Activated CD8-positive, alpha-beta memory T cell treated with anti-CD3 and anti-CD28 coated beads, Interleukin-2, amount 50 U/mL, for 1 hour (primary cell): ENCODE results near the gene TRAPPC14.

Experiments used
- DNase-seq: peaks from one replicate; pipeline ENCODE4 v3.0.0-alpha.2; 2020; ENCODE audit errors: extremely low read depth

TRAPPC14 gene

DNA sequence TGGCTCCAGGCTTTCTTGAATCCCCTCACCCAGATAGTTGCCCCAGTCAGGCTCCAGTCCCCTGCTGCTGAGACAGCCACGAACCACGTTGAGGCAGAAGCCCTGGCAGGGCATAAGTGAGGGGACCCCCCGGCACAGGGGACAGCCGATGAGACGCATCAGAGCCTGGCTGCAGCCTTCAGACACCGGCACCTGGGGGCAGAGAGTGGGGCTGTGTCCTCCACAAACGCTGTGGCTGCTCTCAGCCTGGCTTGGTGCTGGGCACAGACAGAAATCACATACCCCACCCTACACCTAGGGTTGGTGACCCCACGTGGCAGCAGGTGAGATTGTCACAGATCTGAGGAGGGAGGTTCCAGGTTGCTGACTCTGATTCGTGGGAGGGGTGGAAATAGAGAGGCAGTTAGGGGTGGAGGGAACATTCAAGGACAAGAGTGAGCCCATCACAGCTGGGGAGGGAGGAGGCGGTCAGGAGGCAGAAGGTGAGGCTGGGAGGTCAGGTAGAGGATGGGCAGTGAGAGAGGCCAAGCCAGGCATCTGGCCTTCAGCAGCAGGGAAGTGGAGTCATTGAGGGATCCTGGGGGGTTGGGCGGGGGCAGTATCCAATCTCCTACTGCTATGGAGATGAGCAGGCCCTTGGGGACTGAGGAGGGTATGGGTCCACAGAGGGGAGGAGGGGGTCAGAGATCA lies 15.4 kb upstream of the TRAPPC14 start:
- DNase-seq = no peak

DNA sequence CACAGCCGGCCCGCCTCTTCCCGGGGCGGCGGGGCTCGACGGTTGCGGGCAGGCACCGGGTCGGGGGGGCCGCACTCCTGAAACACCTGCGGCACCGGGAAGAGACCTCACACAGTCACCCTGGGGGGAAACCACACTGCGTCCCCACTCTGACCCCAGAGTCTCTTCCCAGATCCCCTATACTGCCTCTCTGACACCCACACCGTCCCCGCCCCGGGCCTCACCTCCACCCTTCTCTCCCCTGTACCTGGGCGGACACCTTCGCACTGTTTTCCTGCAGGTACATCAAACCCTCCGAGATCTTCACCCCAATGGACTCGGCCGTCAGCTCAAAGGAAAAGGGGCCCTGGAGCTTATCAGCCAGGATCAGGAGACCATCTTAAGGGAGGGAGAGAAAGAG lies 13.3 kb upstream of the TRAPPC14 start:
- no peak for DNase-seq

DNA sequence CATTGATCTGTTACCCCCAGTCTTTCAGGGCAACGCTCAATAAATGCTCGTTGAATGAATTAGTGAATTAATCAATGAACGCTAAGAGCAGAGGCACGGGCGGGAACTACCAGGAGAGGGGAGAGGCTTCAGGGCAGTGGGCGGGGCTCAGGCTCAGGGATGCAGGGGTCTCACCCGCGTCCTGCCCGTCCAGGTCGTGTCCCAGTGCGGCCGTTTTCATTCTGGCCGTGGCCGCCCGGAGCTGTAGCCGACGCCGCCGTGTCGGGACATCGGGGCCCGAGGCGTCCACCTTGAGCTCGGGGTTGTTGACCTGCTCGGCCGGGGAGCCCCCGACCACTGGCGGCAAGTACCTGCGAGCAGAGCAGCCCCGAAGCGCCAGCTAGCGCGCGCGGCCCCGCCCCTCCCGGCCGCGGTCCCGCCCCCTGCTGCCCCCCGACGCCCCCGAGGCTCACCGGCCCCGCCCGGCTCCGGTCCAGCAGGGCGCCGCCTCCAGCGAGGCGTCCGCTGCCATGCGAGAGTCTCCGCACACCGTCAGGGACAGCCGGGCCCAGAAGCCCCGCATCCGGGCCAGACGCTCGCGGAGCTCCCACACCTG lies 12.7 kb upstream of the TRAPPC14 start:
- no peak for DNase-seq

DNA sequence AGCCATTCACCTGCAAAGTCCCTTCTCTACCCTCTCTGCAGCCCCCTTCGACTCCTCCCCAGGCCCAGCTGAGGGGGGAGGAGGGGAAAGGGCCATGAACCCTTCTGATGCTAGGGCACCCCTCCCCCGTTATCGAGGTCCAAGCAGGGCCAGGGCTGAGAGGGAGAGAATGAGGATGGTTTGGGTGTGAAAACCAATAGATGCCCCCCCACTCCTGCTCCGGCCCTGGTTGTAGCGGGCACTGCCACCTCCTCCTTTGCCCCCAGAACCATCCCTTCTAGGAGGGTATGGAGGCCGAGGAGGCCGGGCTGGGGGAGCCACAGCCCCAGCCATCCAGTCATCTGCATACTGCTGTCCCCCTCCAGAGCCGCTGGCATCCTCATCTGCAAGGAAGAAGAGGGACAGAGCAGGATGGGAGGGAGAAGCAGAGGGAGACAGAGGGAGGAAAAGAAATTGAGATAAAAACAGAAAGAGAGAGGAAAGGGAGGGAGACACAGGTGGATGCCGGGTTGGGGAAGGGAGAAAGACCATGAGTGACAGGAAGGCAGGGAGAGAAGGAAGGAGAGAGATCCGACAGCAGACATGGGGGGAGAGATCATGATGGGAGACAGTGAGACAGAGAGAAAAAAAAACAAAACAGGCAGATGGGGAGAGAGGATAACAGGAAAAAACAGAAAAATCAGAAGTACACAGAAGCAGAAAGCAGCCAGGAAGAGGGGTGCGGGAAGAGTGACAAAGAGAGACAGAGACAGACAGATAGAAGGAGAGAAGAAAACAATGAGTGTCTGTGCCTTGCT lies 11.8 kb upstream of the TRAPPC14 start:
- DNase-seq = no peak

DNA sequence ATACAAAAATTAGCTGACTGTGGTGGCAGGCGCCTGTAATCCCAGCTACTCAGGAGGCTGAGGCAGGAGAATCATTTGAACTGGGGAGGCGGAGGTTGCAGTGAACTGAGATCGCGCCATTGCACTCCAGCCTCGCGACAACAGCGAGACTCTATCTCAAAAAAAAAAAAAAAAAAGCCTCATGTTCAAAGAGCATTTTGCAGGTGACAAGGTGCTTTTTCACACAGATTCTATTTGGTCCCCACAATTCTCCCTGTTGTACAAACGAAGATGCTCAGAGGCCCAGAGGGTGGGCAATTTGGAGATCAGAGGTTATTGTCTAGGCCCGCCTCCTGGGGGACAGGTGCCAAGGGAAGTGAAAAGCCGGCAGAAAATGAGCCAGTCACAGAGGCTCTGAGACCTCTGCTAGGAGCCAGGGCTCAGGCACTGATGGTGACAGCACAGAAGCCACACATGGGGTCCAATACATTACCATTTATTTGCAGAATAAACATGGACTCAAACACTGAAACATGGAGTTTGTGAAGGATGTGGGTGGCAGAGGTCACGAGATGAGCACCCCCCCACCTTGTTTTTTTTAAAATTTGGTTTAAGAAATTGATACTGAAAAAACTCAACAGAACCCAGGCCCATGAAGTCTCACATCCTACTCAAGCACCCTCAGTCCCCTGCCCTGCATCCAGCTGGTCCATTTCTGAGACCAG lies 10.8 kb upstream of the TRAPPC14 start:
- no peak for DNase-seq

DNA sequence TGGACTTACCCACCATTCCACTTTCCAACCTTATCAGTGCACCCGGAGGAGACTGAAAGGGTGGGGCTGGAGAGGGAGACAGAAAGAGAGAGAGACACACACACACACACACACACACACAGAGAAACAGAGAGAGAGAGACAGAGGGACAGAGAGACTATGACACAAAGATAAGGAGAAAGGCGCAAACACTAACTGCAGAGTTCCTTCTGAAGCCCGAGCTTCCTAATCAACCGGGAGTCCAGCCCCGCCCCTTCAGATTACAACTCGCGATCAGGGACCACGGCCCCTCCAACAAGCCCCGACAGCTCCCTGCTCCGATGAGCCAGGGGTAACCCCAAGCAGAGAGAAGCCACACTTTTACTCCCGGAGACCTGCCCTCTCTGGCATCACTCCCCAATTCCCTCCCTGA lies 9.4 kb upstream of the TRAPPC14 start:
- no peak for DNase-seq

DNA sequence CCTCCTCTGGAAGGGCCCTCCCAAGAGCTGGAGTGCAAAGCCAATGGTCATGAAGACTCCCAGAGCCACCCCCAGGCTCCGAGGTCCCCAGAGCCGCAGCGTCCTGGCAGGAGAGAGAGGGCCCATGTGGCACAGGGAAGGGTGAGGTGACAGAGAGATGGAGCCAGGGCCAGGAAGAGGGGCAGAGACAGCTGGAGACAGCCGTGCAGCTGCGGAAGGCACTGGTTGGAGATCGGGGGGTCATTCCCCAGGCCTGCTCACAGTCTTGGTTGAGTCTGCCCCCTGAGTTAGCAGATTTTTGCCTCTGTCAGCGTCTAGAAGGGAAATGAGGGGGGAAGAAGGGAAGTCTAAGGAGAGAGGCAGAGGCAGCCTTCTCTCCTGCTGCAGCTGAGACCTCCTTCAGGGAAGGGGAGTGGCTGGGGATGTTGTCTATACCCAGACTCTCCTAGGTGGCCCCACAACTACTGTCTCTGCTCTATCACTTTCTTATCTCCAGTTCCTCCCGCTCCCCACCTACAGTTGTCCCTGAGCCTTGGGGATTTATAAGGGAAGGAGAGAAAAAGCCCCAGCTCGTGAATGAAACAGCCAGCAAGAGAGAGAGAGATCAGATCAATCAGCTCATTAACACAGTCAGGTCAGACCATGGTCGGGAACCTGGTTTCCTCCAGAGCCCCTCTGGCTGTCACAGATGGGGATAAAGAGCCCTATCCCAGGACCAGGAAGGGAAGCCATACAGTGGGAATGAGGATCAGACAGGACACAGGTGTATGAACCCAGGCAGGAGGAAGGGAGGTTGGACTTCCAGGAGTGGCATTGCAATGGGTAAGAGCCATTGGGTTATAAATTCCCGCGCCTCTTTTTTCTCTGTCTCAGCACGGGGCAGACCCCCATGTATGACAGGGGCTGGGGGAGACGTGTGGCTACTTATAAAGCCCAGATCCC lies 8.7 kb upstream of the TRAPPC14 start:
- no peak for DNase-seq

DNA sequence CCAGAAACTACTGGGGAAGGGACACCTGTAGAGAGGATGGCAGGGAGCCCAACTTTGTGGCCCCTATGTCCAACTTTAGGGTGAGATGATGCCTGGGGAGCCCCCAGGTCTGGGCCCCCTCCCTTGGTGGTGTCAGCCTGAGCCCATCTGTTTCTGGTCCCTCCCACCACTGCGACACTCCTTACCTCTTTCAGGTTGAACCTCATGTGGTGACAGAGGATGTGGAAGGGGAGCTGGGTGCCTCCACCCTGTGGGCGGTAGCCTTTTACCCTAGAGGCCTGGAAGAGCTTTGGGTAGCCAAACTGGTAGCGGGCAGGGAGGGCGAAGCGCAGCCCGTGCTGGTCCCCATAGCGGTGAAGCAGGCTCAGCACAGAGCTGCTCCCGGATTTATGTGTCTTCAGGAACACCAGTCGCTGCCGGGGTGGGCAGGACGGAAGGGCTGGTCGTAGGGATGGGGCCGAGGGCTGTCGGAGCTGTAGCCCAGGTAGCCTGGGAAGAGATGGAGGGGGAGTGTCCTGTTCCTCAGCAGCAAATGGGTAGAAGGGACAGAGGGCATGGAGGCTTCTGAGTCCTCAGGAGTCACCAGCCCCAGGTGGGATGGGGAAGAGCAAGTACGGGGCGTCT lies 7.9 kb upstream of the TRAPPC14 start:
- DNase-seq = no peak

DNA sequence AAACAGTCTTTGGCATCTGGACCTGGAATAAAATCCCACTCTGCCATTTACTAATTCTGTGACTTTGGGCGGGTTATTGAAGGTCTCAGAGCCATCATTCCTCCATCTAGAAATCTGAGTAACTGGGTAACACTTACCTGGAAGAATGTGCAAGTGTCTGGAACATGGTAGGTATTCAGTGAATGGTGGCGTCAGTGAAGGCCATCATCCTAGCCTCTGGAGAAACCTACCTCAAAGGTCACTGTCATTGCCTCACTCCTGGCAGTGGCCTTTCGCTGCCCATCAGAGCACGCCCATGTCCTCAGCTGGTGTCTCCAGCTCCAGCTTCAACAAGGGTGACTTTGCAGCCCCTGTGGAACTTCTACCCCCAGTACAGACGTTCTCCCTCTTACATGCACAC lies 5.3 kb upstream of the TRAPPC14 start:
- DNase-seq = no peak

DNA sequence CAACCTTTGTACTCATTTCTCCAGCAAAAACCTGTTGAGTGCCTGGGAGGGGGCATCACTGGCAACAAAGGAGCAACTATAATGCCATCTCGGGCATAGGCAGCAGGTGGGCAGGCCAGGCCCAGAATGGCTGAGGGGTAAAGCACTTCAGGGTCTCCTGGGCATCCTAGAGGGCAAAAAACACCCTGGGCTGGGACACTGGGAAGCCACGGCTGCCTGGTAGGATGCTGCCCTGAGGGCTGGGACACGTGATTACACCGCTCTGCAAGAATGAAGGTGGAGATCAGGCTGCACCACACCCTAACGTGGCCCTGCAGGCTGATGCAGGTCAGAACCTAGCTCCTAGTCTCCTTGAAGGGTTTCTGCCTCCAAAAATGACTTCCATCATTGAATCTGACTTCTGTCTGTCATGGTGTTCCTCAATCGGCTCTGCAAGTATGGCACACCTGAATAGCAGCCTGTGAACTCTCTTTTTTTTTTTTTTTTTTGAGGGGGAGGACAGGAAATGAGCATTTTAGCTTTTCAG lies 4.5 kb upstream of the TRAPPC14 start:
- DNase-seq = no peak

DNA sequence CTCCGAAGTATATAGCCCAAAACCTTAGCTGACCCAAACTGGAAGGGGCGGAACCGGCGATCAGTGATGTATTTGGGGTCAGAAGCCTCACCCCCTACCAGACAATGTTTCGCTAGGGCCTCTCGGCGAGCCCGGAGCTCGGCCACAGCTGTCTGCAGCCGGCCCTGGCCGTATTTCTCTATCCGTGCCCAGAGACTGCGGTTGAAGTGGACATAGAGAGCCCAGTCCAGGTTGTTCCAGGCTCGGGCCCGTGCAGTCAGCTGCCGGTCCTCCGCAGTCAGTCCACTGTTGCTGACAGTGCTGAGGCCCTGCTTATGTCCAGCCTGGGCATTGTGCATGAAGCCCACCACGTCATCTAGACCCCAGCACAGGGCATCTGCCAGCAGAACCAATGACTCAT lies 1.5 kb upstream of the TRAPPC14 start:
- DNase-seq = no peak

DNA sequence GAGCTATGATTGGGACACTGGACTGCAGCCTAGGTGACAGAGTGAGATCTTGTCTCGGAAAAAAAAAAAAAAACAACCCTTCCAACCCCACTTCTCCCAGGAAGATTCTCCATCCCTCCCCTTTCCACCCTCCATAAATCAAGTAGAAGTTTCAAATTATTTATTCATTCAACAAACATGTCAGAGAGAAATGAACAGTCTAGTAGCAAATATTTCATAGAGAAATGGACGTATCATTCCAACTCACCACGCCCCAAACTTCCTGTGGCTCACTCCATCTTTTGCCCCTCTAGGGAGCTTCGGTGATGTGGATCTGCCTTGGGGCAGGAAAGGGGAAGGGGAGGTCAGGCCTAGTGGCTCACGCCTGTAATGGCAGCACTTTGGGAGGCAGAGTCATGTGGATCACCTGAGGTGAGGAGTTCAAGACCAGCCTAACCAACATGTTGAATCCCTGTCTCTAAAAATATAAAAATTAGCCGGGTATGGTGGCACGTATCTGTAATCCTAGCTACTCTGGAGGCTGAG lies 638 bp upstream of the TRAPPC14 start:
- DNase-seq = no peak

DNA sequence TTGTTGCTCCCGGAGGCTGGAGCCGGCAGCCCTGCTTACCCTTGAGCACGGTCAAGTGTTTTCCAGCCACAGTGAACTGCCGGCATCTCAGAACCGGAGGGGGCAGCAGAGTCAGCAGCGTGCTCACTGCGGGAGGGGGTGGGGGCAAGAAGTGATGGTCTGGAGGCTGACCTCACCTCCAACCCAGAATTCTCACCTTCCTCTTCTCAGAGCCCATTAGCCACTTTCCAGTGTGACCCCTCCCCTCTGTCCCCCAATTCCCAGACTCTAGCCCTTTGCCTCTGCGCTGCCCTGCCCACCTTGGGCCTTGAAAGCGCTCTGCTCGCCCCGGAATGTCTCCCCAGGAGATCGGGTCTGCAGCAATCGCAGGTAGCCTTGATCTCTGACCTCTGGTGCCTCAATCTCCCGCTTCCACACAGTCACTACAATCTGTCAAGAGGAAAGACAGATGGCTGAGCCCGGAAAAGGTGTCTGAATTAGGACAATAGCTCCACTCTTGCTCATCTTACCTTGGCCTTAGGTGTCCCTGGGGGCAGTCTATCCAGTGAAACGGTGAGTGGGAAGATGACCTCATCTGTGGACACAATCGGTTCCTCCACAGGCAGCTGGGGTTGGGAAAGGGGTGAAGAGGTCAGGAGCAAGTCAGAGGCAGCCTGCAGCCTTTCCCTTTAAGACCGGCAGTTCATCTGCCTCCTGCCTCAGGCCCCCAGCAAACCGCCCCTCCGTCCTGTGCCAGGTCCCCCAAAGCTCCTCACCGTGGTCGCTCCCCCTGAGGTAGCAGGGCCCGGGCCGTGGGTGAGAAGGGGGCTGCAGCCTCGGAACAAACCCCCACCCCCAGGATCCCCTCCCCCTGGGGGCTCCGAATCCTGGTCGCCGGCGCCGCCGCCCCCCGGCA lies 942 bp downstream of the TRAPPC14 start:
- DNase-seq = no peak

DNA sequence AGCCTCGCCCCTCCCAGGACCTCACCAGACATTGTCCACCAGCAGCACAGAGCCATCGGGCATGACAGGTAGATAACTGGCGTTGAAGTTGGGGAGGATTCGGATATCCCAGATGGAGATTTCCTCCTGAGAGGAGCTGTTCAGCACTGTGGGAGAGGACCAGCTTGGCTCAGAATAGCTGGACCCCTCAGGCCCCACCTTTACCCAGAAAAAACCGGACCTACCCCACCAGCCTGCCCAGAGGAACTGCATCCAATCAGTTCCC lies 1.5 kb downstream of the TRAPPC14 start:
- no peak for DNase-seq

DNA sequence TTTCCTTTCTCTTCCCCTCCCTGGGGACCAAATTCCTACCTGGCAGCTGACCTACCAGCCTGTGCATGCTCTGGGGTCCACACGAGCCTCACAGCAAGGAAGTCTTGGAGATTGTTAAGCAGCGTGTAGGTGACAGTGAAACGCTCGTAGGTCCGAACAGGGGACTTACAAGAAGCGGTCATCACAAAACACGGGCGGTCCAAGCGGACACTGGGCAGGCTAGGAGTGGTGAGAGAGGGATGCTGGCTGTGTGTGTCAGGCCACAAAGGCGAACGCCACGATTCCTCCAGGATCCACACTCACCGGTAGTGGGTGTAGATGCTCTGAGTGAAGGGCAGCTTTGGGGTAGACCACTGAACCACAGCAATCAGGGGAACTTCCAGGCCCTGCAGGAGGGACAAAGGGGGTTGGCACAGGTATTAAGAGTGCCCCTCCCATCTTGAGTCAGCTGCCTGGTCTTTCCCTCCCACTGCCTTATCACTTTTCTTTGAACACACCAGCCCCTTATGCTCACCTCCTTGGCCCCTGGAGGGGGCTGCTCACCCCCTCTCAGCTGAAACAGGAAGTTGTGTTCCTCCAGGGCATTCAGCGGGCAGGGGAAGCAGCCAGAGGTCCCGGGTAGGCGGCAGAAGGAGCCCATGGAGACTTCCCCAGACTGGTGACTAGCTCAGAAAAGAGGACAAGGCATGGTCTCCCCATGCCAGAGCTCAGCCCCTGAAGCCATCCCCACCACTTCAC lies 2.0 kb downstream of the TRAPPC14 start:
- DNase-seq = no peak

DNA sequence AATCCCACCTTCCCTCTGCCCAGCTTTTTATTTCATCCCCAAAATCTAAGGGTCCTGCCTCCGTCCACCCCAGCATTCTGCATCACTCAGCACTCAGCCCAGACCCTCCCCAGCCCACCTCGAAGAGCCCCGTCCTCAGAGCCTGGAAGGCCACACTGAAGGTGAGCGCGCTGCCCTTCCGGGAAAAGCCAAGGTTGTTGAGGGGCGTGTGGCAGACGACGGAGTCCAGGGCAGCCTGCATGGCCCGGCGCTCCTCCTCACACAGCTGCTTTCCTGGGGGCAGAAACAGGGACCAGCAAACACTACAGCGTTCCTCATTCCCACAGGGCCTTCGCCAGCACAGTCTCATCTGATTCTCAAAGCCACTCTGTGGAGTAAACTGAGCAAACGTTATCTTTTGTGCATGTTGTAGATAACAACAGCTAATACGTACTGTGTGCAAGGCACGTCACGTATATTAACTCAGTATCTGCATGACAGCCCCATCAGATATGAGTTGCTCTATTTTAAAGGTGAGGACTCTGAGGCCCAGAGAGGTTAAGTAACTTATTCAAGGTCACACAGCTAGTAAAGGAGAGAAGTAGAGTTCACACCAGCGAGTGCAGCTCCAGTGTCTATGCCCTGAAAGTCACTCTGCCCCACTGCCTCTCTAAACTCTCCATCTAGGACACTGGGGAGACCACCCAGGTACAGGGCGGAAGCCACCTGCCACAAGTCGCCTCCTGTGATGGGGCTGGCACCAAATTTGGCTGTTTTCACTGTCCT lies 2.8 kb downstream of the TRAPPC14 start:
- DNase-seq = no peak

DNA sequence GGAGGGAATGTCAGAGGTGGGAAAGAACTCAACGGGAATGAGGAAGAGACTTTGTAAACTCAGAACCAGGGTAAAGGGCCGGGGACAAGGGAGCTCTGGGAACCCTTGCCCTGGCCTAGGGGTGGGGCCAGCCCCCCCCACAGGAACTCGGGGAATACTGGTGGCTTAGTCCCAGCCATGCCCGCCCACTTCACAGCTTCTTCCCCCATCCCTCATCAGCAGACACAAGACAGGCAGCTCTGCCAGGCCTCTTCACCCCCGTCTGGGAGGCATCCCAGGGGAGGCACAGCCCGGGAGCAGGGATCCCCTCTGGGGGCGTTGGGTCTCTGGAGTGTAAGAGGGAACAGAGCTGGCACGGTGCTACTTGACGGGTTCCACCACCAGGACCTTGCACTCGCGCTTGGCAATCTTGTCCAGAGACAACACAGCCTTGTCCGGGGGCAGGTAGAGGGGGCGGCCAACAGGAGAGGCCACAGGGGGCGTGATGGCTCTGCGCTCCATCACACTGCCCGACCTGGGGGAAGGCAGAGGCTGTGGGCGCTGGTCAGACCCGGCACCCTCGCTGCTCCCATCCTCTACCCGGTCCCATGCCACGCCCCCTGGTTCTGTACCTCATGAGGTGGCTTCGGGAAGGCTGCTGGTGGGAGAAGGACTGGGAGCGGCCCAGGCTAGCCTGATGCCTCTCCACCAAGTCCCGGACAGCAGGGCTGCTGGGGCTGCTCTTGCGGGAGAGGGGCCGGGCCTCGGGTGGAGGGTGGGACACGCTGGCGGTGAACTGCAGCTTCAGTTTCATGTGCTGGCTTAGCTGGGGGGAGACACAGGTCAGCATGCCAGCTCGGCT lies 3.7 kb downstream of the TRAPPC14 start:
- no peak for DNase-seq
